HG02571 (cell line): ENCODE measurements around the gene FAM163B.

Source experiments
- ATAC-seq: cut with Tn5 transposase; IDR thresholded peaks from one replicate; pipeline ENCODE4 v1.9.1; 2021; ENCODE audit warnings: mild to moderate bottlenecking, moderate library complexity; ENCODE audit not compliant: unreplicated experiment

Gene FAM163B

DNA sequence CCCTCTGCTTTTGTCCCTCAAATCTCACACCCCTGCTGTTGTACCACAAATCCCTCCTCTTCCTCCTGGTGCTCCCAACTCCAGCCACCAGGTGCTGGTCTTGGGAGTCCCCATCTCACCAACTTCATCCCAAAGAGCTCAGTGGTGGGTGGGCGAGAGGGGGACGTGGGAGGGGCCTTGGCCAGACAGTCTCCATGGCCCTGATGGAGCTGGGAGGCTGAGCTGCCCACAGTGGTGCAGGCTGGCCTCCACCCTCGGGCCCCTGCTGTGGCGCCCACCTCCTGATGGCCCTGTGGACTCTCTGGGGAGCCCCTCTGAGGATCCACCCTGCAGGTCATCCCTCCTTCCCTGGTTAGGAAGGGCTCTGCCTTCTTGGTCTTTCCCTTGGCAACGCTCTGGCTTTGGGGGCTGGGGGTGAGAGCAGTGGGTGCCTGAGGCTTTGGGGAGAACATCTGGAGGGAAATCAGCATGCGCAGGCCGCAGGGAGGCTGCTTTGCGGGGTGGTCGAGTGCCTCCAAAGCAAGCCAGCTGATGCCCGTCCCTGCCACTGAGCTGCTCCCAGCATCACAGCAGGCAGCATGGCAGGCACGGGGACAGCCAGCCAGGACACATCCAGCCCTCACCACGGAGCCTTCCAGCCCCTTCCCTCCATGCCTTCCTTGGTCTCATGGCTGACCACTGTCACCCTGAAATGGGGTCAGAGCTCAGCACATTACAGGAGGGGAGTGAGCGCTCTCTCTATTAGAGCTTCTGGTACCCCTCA, 7.6 kb upstream of the FAM163B start:
- ATAC-seq: no peak

DNA sequence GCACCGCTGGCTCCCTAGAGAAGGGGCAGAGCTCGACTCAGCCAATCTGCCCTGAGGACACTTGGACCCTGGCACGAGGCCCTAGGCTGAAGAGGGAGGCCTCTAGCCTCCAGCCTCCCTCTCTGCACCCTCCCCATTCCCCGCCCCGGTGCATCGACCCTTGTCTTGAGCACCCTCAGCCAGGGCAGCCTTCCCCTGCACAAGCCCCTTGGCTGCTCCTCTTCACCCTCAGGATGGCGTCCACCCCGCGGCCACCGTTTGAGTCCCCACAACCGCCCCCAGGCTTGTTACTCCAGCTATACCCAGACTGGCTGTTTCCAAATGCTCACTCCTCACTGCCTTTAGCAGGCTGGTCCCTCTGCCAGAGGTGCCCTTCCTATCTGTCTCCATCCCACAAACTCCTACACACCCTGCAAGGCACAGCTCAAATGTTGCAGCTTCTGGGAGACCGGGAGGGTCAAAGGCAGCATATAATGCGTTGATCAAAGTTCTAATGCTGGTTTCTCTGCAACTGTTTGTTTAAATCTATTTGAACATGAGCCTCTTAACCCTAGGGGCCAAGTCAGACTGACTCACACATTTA, 6.5 kb upstream of the FAM163B start:
- no peak for ATAC-seq

DNA sequence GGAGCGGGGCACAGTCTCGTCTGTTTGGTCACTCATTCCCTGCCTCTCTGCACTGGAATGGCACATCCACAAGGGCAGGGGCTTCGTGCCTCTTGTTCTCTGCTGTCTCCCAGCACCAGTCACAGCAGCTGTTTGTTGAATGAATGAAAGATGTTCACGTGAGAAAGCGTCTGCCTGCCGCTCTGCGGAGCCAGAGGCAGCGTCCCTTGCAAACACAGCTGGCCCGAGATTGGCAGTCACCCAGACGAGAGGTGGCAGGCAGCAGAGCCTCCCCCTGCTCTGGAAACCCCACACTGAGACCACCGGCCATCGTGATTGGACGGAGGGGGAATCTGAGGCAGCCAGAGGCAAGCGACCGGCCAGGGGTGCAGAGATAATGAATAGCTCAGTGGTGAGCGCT, 6.0 kb upstream of the FAM163B start:
- ATAC-seq: no peak

- no peak for ATAC-seq
Observed at GRCh38 chr9:133614678-133615077, 5.5 kb upstream of the FAM163B start.

- no peak for ATAC-seq
Observed at GRCh38 chr9:133614056-133614455, 4.9 kb upstream of the FAM163B start.

GRCh38 chr9:133613432-133613831, 4.2 kb upstream of the FAM163B start:
- no peak for ATAC-seq

DNA sequence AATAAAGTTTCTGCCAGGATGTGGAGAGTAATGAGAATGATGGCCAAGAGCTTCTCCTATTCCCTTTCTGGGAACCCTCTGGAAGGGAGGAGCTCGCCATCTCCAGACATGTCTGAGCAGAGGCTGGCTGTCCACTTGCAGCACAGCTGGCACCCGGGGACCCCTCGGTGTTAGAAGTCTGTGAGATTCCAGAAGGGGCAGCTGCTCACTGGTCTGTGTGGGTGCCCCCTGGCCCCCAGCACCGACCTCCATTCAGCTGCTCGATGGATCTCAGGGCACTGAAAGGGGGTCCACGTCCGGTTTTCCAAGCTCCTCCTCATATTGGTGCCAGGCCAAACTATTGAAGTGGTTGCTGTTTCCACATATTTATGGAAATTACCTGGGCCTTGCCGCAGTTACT, 3.6 kb upstream of the FAM163B start:
- no peak for ATAC-seq

- ATAC-seq: no peak
Observed at GRCh38 chr9:133612051-133612450, 2.9 kb upstream of the FAM163B start.

DNA sequence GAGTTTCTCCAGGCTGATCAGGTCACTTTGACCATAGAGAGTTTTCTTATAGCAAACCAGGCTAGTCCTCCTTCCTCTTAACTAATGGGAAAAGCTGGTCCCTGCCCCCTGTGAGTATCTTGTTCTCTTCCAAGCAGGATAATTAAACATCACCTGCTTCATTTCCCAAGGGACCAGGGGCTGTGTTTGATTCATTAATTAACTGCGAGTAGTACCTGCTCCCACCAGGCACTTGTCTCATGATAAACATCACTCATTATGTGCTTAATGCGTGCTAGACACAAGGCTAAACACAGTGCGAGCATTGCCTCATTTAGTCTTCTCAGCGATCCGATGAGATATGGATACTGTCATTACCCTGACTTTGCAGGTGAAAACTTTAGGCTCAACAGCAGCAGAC, 1.7 kb upstream of the FAM163B start:
- no peak for ATAC-seq

- no peak for ATAC-seq
Observed at GRCh38 chr9:133608889-133609288, 300 bp downstream of the FAM163B start.

DNA sequence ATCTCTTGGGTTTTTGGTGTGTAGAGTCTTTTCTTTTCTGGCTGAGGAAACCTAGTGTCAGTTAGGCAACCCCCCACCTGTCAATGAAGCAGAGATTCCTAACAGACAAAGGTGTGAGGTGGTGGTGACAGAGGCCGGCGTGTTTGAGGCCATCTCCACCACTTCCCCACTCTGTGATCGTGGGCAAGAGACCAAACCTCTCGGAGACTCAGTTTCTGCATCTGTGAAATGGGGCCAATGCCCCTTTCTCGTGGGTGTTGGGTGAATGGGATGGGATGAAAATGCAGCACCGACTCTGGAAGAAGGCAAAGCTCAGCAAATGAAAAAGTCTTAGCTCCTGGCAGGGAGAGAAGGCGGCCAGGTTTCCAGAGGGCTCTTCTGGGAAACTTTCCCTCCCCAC, 807 bp downstream of the FAM163B start:
- ATAC-seq: no peak

GRCh38 chr9:133607976-133608375, 1.2 kb downstream of the FAM163B start:
- no peak for ATAC-seq

DNA sequence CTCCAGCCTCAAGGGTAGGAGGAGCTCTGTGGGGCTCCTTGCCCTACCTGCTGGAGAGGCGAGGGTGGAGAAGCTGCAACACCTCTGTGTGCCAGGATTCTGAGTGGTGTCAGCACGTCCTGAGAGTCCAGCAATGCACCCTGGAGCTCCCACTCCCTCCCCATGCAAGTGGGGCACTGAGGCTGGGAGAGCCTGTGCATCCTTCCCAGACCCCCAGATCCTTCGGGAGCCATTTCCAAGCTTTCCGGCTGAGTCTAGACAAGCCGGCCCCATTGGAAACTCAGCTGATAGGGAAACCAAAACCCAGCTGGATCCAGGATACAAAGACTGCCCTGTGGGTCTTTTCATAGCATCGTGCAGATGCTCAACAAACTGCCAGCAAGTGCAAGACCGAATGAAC, 1.8 kb downstream of the FAM163B start:
- no peak for ATAC-seq

DNA sequence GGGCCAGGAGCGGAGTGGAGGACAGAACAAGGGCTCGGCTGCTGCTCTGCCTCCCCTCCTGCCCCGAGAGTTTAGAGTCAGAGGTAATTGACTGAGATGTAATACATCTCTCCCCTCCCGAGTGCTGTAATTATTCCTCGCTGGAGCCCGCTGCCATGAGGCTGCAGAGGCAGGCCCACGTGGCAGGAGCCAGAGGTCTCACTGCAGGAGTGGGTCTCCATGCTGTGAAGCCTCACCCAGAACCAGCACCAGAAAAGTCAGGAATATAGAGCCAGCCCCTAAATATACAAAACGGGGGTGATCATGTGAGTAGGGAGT, 2.5 kb downstream of the FAM163B start:
- no peak for ATAC-seq

- no peak for ATAC-seq
Observed at GRCh38 chr9:133605856-133606707, 3.1 kb downstream of the FAM163B start.

DNA sequence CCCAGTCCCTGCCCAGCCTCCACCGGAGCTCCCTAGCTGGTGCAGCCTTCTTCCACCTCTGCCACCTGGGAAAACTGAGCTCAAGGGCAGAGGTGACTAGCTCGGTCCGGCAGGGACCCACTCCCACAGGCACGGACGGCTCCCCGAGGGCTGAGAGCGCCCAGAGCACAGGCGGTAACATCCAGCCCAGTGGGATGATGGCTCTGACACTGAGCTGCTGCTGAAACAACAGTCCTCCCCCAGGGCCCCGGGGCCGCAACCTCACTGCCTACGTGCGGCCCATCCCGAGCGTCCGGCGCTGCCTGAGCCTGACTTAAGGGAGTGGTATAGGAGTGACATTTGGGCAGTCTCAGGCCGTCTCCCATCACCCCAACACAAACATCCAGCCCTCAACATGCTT, 3.7 kb downstream of the FAM163B start:
- ATAC-seq: no peak

GRCh38 chr9:133604856-133605255, 4.3 kb downstream of the FAM163B start:
- ATAC-seq: no peak

GRCh38 chr9:133604214-133604613, 5.0 kb downstream of the FAM163B start:
- no peak for ATAC-seq

DNA sequence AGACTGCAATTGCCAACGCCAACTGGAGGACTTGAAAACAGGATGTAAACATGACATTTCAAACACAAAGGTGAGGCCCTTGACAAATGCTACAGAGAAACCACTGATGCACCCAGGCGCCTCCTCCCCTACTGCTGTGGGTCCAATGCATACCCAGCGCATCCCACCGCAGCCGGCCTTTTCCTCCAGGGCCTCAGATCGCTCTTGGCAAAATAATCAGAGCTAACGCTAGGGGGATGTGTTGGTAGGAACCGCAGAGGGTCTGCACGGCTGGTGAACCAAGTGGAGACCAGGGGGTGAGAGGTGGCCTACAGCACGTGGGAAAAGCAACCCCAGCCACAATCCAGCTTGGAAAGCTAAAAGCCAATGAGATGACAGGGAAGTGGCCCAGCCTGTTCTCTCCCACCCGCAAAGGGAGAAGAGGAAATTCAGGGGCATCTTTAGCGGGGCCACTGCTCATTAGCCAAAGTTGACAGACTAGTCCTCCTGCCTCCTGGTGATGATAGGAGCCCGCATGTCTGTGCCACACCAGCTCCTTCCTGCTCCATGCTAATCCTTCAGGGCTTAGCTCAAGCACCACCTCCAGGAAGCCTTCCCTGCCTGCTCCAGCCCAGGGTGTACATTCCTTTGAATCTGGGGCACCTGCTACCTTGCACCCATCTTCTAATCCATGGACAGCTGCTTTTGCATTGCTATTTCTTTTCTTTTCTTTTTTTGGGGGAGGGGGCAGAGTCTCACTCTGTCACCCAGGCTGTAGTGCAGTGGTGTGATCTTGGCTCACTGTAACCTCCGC, 5.9 kb downstream of the FAM163B start:
- ATAC-seq: no peak

GRCh38 chr9:133602277-133602676, 6.9 kb downstream of the FAM163B start:
- ATAC-seq: no peak

DNA sequence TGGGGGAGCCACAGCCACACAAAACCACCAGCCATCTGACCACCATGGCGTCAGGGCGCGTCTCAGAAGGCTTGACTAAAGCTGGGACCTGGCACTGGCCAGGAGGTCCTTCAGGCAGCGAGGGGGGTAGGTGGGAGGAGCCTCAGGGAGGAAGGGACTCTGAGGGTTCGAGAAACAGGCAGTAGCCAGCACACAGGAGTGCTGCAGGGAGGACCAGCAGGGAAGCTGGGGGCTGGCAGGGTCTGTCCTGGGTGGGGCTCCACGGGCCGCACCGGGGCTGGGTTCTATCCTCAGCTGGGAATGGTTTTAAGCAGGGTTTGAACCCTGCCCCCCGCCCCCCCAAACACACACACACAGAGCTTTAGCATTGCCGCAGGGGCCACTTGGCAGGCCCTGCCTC, 7.4 kb downstream of the FAM163B start:
- no peak for ATAC-seq
